Stimulated activated CD8-positive, alpha-beta memory T cell treated with anti-CD3 and anti-CD28 coated beads, Interleukin-4, amount 100 ng/mL, for 24 hours (primary cell): ENCODE data around the gene PIGC.
A peak's percentile ranks its signal among the peaks of the same experiment; 100 is the strongest.

ENCODE experiments used
- DNase-seq: peaks from one replicate; pipeline ENCODE4 v3.0.0-alpha.2; 2020; ENCODE audit warnings: low read depth

PIGC gene

GRCh38 chr1:172398193-172398592, 45.7 kb downstream of the PIGC start:
- no peak for DNase-seq

GRCh38 chr1:172397633-172398032, 46.2 kb downstream of the PIGC start:
- no peak for DNase-seq

- DNase-seq: no peak
These were observed 46.6 kb downstream of the PIGC start for GRCh38 chr1:172397221-172397620.

GRCh38 chr1:172395576-172395975, 48.3 kb downstream of the PIGC start:
- no peak for DNase-seq

GRCh38 chr1:172394811-172395210, 49.1 kb downstream of the PIGC start:
- DNase-seq: no peak

- DNase-seq: peak; percentile 25
These were observed 49.6 kb downstream of the PIGC start for GRCh38 chr1:172394141-172394751.

GRCh38 chr1:172393354-172393753, 50.5 kb downstream of the PIGC start:
- no peak for DNase-seq

GRCh38 chr1:172391976-172392375, 51.9 kb downstream of the PIGC start:
- DNase-seq: no peak
